KBM-7 (cell line): ENCODE results near the gene ITGB1BP2.
A peak's percentile ranks its signal among the peaks of the same experiment; 100 is the strongest.
"Not testable (repeated sequence)": the region's sequence is repeated elsewhere in the genome, so short reads cannot be mapped to it uniquely, and the experiment has no call there.

ENCODE experiments used
- DNase-seq: peaks from one replicate; pipeline ENCODE4 v3.0.0-alpha.2; 2015
- in situ Hi-C: fragments of 300-500 bp; cut with MboI; formaldehyde crosslinking; loops from 2 replicates; pipeline ENCODE4 v1.14.3; 2020; ENCODE audit warnings: low sequenced_read_pairs, low pct_unique_long_range_greater_than_20kb, mixed read lengths

Gene ITGB1BP2

GRCh38 chrX:71301195-71301924 is at the start of gene ITGB1BP2:
Gene ITGB1BP2 (plus strand): TSS chrX:71301750. CDS start chrX:71301807, 57 bp downstream.
- DNase-seq = peak; percentile 58

GRCh38 chrX:71252221-71252620 is 49.3 kb upstream of the ITGB1BP2 start:
- no peak for DNase-seq
- in situ Hi-C loops = no loop called here

More at GRCh38 chrX:71301195-71301924, at the start of gene ITGB1BP2:
- in situ Hi-C loops = no loop called here

- peak; percentile 54 for DNase-seq
- in situ Hi-C loops = no loop called here
Observed at GRCh38 chrX:71253253-71254091, 48.1 kb upstream of the ITGB1BP2 start.

GRCh38 chrX:71254092-71254963 is 47.2 kb upstream of the ITGB1BP2 start, which contains the start of gene ZMYM3:
Gene ZMYM3 (minus strand): TSS chrX:71254140. CDS start chrX:71253255, 885 bp downstream.
- peak; percentile 95 for DNase-seq
- in situ Hi-C loops = no loop called here

- in situ Hi-C loops = no loop called here
- DNase-seq = no peak
Observed at GRCh38 chrX:71256051-71256450, 45.5 kb upstream of the ITGB1BP2 start.

GRCh38 chrX:71256856-71257255 is 44.7 kb upstream of the ITGB1BP2 start:
- DNase-seq = no peak
- in situ Hi-C loops = no loop called here

GRCh38 chrX:71268624-71269023 is 32.9 kb upstream of the ITGB1BP2 start:
- in situ Hi-C loops, DNase-seq: not testable (repeated sequence)

- in situ Hi-C loops = no loop called here
- DNase-seq = no peak
Observed at GRCh38 chrX:71269801-71270395, 31.7 kb upstream of the ITGB1BP2 start.

- DNase-seq, in situ Hi-C loops: not testable (repeated sequence)
Observed at GRCh38 chrX:71272313-71272712, 29.2 kb upstream of the ITGB1BP2 start.

- in situ Hi-C loops, DNase-seq: not testable (repeated sequence)
Observed at GRCh38 chrX:71281300-71281699, 20.2 kb upstream of the ITGB1BP2 start.

- no peak for DNase-seq
- in situ Hi-C loops = no loop called here
Observed at GRCh38 chrX:71282514-71283402, 18.8 kb upstream of the ITGB1BP2 start.

- DNase-seq = peak; percentile 99
- in situ Hi-C loops = no loop called here
Observed at GRCh38 chrX:71283403-71284143, 18.0 kb upstream of the ITGB1BP2 start, which contains the start of gene NONO. Gene NONO (plus strand): TSS chrX:71283635. CDS start chrX:71290638, 7,003 bp downstream.

- in situ Hi-C loops = no loop called here
- DNase-seq = no peak
Observed at GRCh38 chrX:71285929-71286328, 15.6 kb upstream of the ITGB1BP2 start.

- in situ Hi-C loops = no loop called here
- DNase-seq = no peak
Observed at GRCh38 chrX:71291381-71291780, 10.2 kb upstream of the ITGB1BP2 start.

GRCh38 chrX:71292669-71293365 is 8.7 kb upstream of the ITGB1BP2 start:
- no peak for DNase-seq
- in situ Hi-C loops = no loop called here

GRCh38 chrX:71296806-71297205 is 4.7 kb upstream of the ITGB1BP2 start:
- in situ Hi-C loops = no loop called here
- no peak for DNase-seq

- DNase-seq = no peak
- in situ Hi-C loops = no loop called here
Observed at GRCh38 chrX:71298119-71298518, 3.4 kb upstream of the ITGB1BP2 start.
